Pancreas (tissue), 10 donors: Measurements from ENCODE around the gene RSPH9. TPM values are rescaled to one million over a fixed set of nuclear protein-coding genes. Genes with fewer than 3 reads are reported as not detected.
"Not testable (repeated sequence)": the region's sequence is repeated elsewhere in the genome, so short reads cannot be mapped to it uniquely, and the experiment has no call there.

Source experiments
- ATAC-seq, 4 donors: fragments of 200-7000 bp; cut with Tn5 transposase; one replicate each; pipeline versions ENCODE4 v1.8.0 to v1.9.1; 2020; ENCODE audit warnings: mild to moderate bottlenecking in 4 of 4, moderate library complexity in 4 of 4
- DNase-seq, 6 donors: peaks; one replicate each; pipeline ENCODE4 v3.0.0-alpha.2; 2020
- FAIRE-seq: peaks from 2 replicates; lab custom pipeline; 2012; peaks lifted over from hg19 to GRCh38; lab: Jason Lieb, UNC
- H3K27ac ChIP-seq, 4 donors: fragments of 200-600 bp; sonication (generic); 1 replicate in 3 of 4; 2 replicates in 1 of 4; pipeline versions ENCODE4 v1.5.0 to v1.8.0; 2020
- H3K27me3 ChIP-seq, 4 donors: fragments of 200-600 bp; one replicate each; pipeline ENCODE4 v1.8.0; 2021
- H3K36me3 ChIP-seq, 3 donors: fragments of 200-600 bp; sonication (generic) in 1 of 3; one replicate each; pipeline versions ENCODE4 v1.5.0 to v1.8.0; 2020 to 2021
- H3K4me1 ChIP-seq, 3 donors: fragments of 200-600 bp; one replicate each; pipeline ENCODE4 v1.8.0; 2021
- H3K4me3 ChIP-seq, 4 donors: fragments of 200-600 bp; sonication (generic) in 2 of 4; one replicate each; pipeline versions ENCODE4 v1.5.0 to v1.8.0; 2020 to 2021
- H3K9me3 ChIP-seq, 4 donors: fragments of 200-600 bp; one replicate each; pipeline ENCODE4 v1.8.0; 2021
- CTCF ChIP-seq, 4 donors: fragments of 200-600 bp; sonication (generic) in 3 of 4; IDR thresholded peaks; one replicate each; pipeline versions ENCODE4 v1.5.0 to v1.8.0; 2021; ENCODE audit warnings: antibody characterized with exemption in 4 of 4
- WGBS, 2 donors: extraction: QIAGEN DNeasy Blood & Tissue Kit; methylation state at CpG; one replicate each; pipeline ENCODE4 v1.1.7; 2013; 5-methylcytosine and 5-hydroxymethylcytosine counted together
- intact Hi-C, 3 donors: fragments of 100-400 bp; cut with DNase I; formaldehyde crosslinking; loops; one replicate each; pipeline versions ENCODE4 v1.11.1 to v1.14.2; 2022
- polyA plus RNA-seq, 2 donors: library from polyadenylated mRNA; stranded (reverse); fragments of 200-250 nt; gene quantifications; one replicate each; pipeline ENCODE4 v1.2.3, GENCODE V29; 2013
- total RNA-seq, 6 donors: library from RNA; stranded (reverse); fragmentation: NEBNext Ultra II Directional in 4 of 6; extraction: Animal tissue kit (Norgen Biotek cat#: 25700) in 4 of 6; gene quantifications; one replicate each; pipeline versions ENCODE4 v1.2.1 to v1.2.4, GENCODE V29; 2021 to 2023
- donor health status: healthy with polysubstance abuse.
- donor health status: DM: no; HTN: no; CAD: no; lungs with moderate emphysema.
- donor health status: DM: no; HTN: no; CAD: no.
- donor health status: control.
- donor health status: control.
- donor health status: Bipolar disorder and iron deficiency.
- donor health status: DM: yes; HTN: yes; CAD: no.
- donor health status: DM: no; HTN: no; CAD: no.
- donor health status: DM: no; HTN: no; CAD: no.
- donor health status: DM: yes; HTN: yes; CAD: no.

RSPH9 gene
- total and polyA plus RNA-seq, 8 donors: 0.06 to 1.1 (median 0.12) TPM; not detected in 3

- peak in 1 of 6 donors; percentile 8 for DNase-seq
- no peak for FAIRE-seq
- Histone ChIP-seq H3K27ac (peak overlapping the region in 1 of 4 donors; percentile 17), H3K36me3 (no peaks in the 10 kb centered on the region), H3K4me3 (no peak overlapping the region), H3K4me1 (peaks cover 4 to 23% (median 4%) of the 10 kb centered on the region in 3 donors), H3K9me3 (no peaks in the 10 kb centered on the region), H3K27me3 (no peaks in the 10 kb centered on the region)
- intact Hi-C loops: no loop called here
- no peak for ATAC-seq
- WGBS, 2 donors: 96 to 98% methylated on average over 1 of the region's 1 CpG
- no peak for TF ChIP-seq CTCF (IDR thresholded peaks at IDR 0.05)
Measured at GRCh38 chr6:43630980-43631619, 13.7 kb upstream of the RSPH9 start.

GRCh38 chr6:43633002-43633401, 11.8 kb upstream of the RSPH9 start:
- not testable (repeated sequence) for FAIRE-seq, ATAC-seq
- 84 to 86% methylated on average over 7 of the region's 7 CpGs for WGBS, 2 donors

GRCh38 chr6:43634702-43635303, 10.0 kb upstream of the RSPH9 start:
- 67 to 72% methylated on average over 9 of the region's 9 CpGs for WGBS, 2 donors
- ATAC-seq: no peak
- no peak overlapping the region for H3K4me3 ChIP-seq

More at GRCh38 chr6:43633002-43633401, 11.8 kb upstream of the RSPH9 start:
- intact Hi-C loops, H3K9me3 ChIP-seq, H3K27me3 ChIP-seq, H3K4me3 ChIP-seq, H3K36me3 ChIP-seq, H3K27ac ChIP-seq: not testable (repeated sequence)
- DNase-seq: peak in 1 of 6 donors; percentile 9
- peaks cover 0 to 26% (median 15%) of the 10 kb centered on the region in 3 donors for H3K4me1 ChIP-seq

GRCh38 chr6:43635387-43636307, 9.2 kb upstream of the RSPH9 start, which contains the start of gene MAD2L1BP:
TSS of gene MAD2L1BP (plus strand) at chr6:43635840. CDS start at chr6:43635876, 36 bp downstream.
- Histone ChIP-seq H3K4me1 (peaks cover 0 to 23% (median 15%) of the 10 kb centered on the region in 3 donors), H3K4me3 (peak within 1 kb of the TSS; percentile 60 to 84 (median 75)), H3K27ac (peak within 1 kb of the TSS; percentile 15 to 67 (median 43)), H3K27me3 (no peaks in the 10 kb centered on the region), H3K36me3 (peaks cover 0 to 11% (median 9%) of the 10 kb centered on the region in 3 donors), H3K9me3 (no peaks in the 10 kb centered on the region)
- no peak for TF ChIP-seq CTCF (IDR thresholded peaks at IDR 0.05)
- FAIRE-seq: no peak
- intact Hi-C loops: no loop called here
- peak; percentile 93 to 97 (median 94) for ATAC-seq
- 3 to 5% methylated on average over 45 to 48 of the region's 48 CpGs for WGBS, 2 donors
- peak; percentile 75 to 91 (median 80) for DNase-seq

More at GRCh38 chr6:43634702-43635303, 10.0 kb upstream of the RSPH9 start:
- FAIRE-seq (no peak), DNase-seq (no peak)
- H3K36me3 ChIP-seq: peaks cover 0 to 3% (median under 1%) of the 10 kb centered on the region in 3 donors
- TF ChIP-seq CTCF (IDR thresholded peaks at IDR 0.05): no peak
- no peaks in the 10 kb centered on the region for H3K9me3 ChIP-seq
- intact Hi-C loops: no loop called here
- no peaks in the 10 kb centered on the region for H3K27me3 ChIP-seq
- peaks cover 0 to 27% (median 15%) of the 10 kb centered on the region in 3 donors for H3K4me1 ChIP-seq
- H3K27ac ChIP-seq: no peak overlapping the region

- H3K27ac ChIP-seq: peak overlapping the region in 3 of 4 donors; percentile 20 to 67 (median 66)
- WGBS, 2 donors: 12 to 14% methylated on average over 7 of the region's 7 CpGs
- H3K4me3 ChIP-seq: peak overlapping the region; percentile 60 to 84 (median 75)
- intact Hi-C loops: no loop called here
- H3K9me3 ChIP-seq: no peaks in the 10 kb centered on the region
- ATAC-seq (peak; percentile 5 to 29 (median 16)), FAIRE-seq (no peak), DNase-seq (no peak)
- TF ChIP-seq CTCF (IDR thresholded peaks at IDR 0.05): no peak
- H3K27me3 ChIP-seq: no peaks in the 10 kb centered on the region
- H3K4me1 ChIP-seq: peaks cover 0 to 23% (median 15%) of the 10 kb centered on the region in 3 donors
- H3K36me3 ChIP-seq: peaks cover 0 to 17% (median 16%) of the 10 kb centered on the region in 3 donors
Measured at GRCh38 chr6:43636308-43636659, 8.6 kb upstream of the RSPH9 start.
